ENCODE data around the gene EGFL8.

Gene EGFL8

GRCh38 chr6:32194825-32195651 is 30.6 kb downstream of the EGFL8 start:
- H3K9ac ChIP-seq (ENCODE audit: low read depth in 1 of 2, low read length in 2 of 2) = peak overlapping the region; percentile 79 to 85
- no peaks in the 10 kb centered on the region for H3K36me3 ChIP-seq (ENCODE audit: control insufficient read depth in 2 of 2, insufficient read depth in 2 of 2, low read length in 2 of 2)
- peak overlapping the region; percentile 93 to 100 for H3K27ac ChIP-seq (ENCODE audit: low read depth in 2 of 2, low read length in 2 of 2)
- peaks cover 34 to 39% of the 10 kb centered on the region in 2 donors for H3K4me1 ChIP-seq (ENCODE audit: control insufficient read depth in 2 of 2, insufficient read depth in 2 of 2, low read length in 2 of 2)
- no peaks in the 10 kb centered on the region for H3K27me3 ChIP-seq (ENCODE audit: control insufficient read depth in 2 of 2, insufficient read depth in 2 of 2, low read length in 2 of 2)
- peak overlapping the region; percentile 63 to 85 for H3K4me3 ChIP-seq (ENCODE audit: low read length in 2 of 2)
- no peaks in the 10 kb centered on the region for H3K9me3 ChIP-seq (ENCODE audit: control insufficient read depth in 2 of 2, low read length in 2 of 2)

- Histone ChIP-seq H3K27me3 (ENCODE audit: control insufficient read depth in 2 of 2, insufficient read depth in 2 of 2, low read length in 2 of 2) (no peaks in the 10 kb centered on the region), H3K36me3 (ENCODE audit: control insufficient read depth in 2 of 2, insufficient read depth in 2 of 2, low read length in 2 of 2) (no peaks in the 10 kb centered on the region), H3K27ac (ENCODE audit: low read depth in 2 of 2, low read length in 2 of 2) (peak overlapping the region; percentile 100), H3K4me3 (ENCODE audit: low read length in 2 of 2) (peak overlapping the region in 1 of 2 donors; percentile 98), H3K4me1 (ENCODE audit: control insufficient read depth in 2 of 2, insufficient read depth in 2 of 2, low read length in 2 of 2) (peaks cover 34% of the 10 kb centered on the region in 2 donors), H3K9me3 (ENCODE audit: control insufficient read depth in 2 of 2, low read length in 2 of 2) (no peaks in the 10 kb centered on the region), H3K9ac (ENCODE audit: low read depth in 1 of 2, low read length in 2 of 2) (peak overlapping the region; percentile 85 to 100)
Measured at GRCh38 chr6:32195652-32195901, 31.2 kb downstream of the EGFL8 start.

- H3K27me3 ChIP-seq (ENCODE audit: control insufficient read depth in 2 of 2, insufficient read depth in 2 of 2, low read length in 2 of 2) = no peaks in the 10 kb centered on the region
- H3K4me1 ChIP-seq (ENCODE audit: control insufficient read depth in 2 of 2, insufficient read depth in 2 of 2, low read length in 2 of 2) = peaks cover 29 to 30% of the 10 kb centered on the region in 2 donors
- peak overlapping the region; percentile 100 for H3K27ac ChIP-seq (ENCODE audit: low read depth in 2 of 2, low read length in 2 of 2)
- H3K9ac ChIP-seq (ENCODE audit: low read depth in 1 of 2, low read length in 2 of 2) = peak overlapping the region; percentile 100
- peak overlapping the region; percentile 98 for H3K4me3 ChIP-seq (ENCODE audit: low read length in 2 of 2)
- no peaks in the 10 kb centered on the region for H3K9me3 ChIP-seq (ENCODE audit: control insufficient read depth in 2 of 2, low read length in 2 of 2)
- no peaks in the 10 kb centered on the region for H3K36me3 ChIP-seq (ENCODE audit: control insufficient read depth in 2 of 2, insufficient read depth in 2 of 2, low read length in 2 of 2)
Measured at GRCh38 chr6:32195902-32196681, 31.7 kb downstream of the EGFL8 start.

- Histone ChIP-seq H3K9me3 (ENCODE audit: control insufficient read depth in 2 of 2, low read length in 2 of 2) (no peaks in the 10 kb centered on the region), H3K9ac (ENCODE audit: low read depth in 1 of 2, low read length in 2 of 2) (peak overlapping the region; percentile 100), H3K4me3 (ENCODE audit: low read length in 2 of 2) (peak overlapping the region; percentile 98), H3K4me1 (ENCODE audit: control insufficient read depth in 2 of 2, insufficient read depth in 2 of 2, low read length in 2 of 2) (peaks cover 23 to 25% of the 10 kb centered on the region in 2 donors), H3K27ac (ENCODE audit: low read depth in 2 of 2, low read length in 2 of 2) (peak overlapping the region; percentile 100), H3K36me3 (ENCODE audit: control insufficient read depth in 2 of 2, insufficient read depth in 2 of 2, low read length in 2 of 2) (no peaks in the 10 kb centered on the region), H3K27me3 (ENCODE audit: control insufficient read depth in 2 of 2, insufficient read depth in 2 of 2, low read length in 2 of 2) (no peaks in the 10 kb centered on the region)
Measured at GRCh38 chr6:32196682-32197616, 32.6 kb downstream of the EGFL8 start.

- no peaks in the 10 kb centered on the region for H3K9me3 ChIP-seq (ENCODE audit: control insufficient read depth in 2 of 2, low read length in 2 of 2)
- no peak overlapping the region for H3K9ac ChIP-seq (ENCODE audit: low read depth in 1 of 2, low read length in 2 of 2)
- no peaks in the 10 kb centered on the region for H3K36me3 ChIP-seq (ENCODE audit: control insufficient read depth in 2 of 2, insufficient read depth in 2 of 2, low read length in 2 of 2)
- no peak overlapping the region for H3K27ac ChIP-seq (ENCODE audit: low read depth in 2 of 2, low read length in 2 of 2)
- H3K4me3 ChIP-seq (ENCODE audit: low read length in 2 of 2) = no peak overlapping the region
- peaks cover 14 to 15% of the 10 kb centered on the region in 2 donors for H3K4me1 ChIP-seq (ENCODE audit: control insufficient read depth in 2 of 2, insufficient read depth in 2 of 2, low read length in 2 of 2)
- H3K27me3 ChIP-seq (ENCODE audit: control insufficient read depth in 2 of 2, insufficient read depth in 2 of 2, low read length in 2 of 2) = no peaks in the 10 kb centered on the region
Measured at GRCh38 chr6:32198345-32198696, 33.9 kb downstream of the EGFL8 start.

- Histone ChIP-seq H3K27ac (ENCODE audit: low read depth in 2 of 2, low read length in 2 of 2) (no peak overlapping the region), H3K4me1 (ENCODE audit: control insufficient read depth in 2 of 2, insufficient read depth in 2 of 2, low read length in 2 of 2) (peaks cover 14 to 15% of the 10 kb centered on the region in 2 donors), H3K4me3 (ENCODE audit: low read length in 2 of 2) (no peak overlapping the region), H3K36me3 (ENCODE audit: control insufficient read depth in 2 of 2, insufficient read depth in 2 of 2, low read length in 2 of 2) (no peaks in the 10 kb centered on the region), H3K9ac (ENCODE audit: low read depth in 1 of 2, low read length in 2 of 2) (no peak overlapping the region), H3K27me3 (ENCODE audit: control insufficient read depth in 2 of 2, insufficient read depth in 2 of 2, low read length in 2 of 2) (no peaks in the 10 kb centered on the region), H3K9me3 (ENCODE audit: control insufficient read depth in 2 of 2, low read length in 2 of 2) (no peaks in the 10 kb centered on the region)
Measured at GRCh38 chr6:32198866-32199265, 34.5 kb downstream of the EGFL8 start.

- no peak overlapping the region for H3K9ac ChIP-seq (ENCODE audit: low read depth in 1 of 2, low read length in 2 of 2)
- no peaks in the 10 kb centered on the region for H3K27me3 ChIP-seq (ENCODE audit: control insufficient read depth in 2 of 2, insufficient read depth in 2 of 2, low read length in 2 of 2)
- H3K9me3 ChIP-seq (ENCODE audit: control insufficient read depth in 2 of 2, low read length in 2 of 2) = no peaks in the 10 kb centered on the region
- peaks cover 7% of the 10 kb centered on the region in 2 donors for H3K4me1 ChIP-seq (ENCODE audit: control insufficient read depth in 2 of 2, insufficient read depth in 2 of 2, low read length in 2 of 2)
- no peaks in the 10 kb centered on the region for H3K36me3 ChIP-seq (ENCODE audit: control insufficient read depth in 2 of 2, insufficient read depth in 2 of 2, low read length in 2 of 2)
- no peak overlapping the region for H3K27ac ChIP-seq (ENCODE audit: low read depth in 2 of 2, low read length in 2 of 2)
- H3K4me3 ChIP-seq (ENCODE audit: low read length in 2 of 2) = no peak overlapping the region
Measured at GRCh38 chr6:32200711-32201475, 36.5 kb downstream of the EGFL8 start.

- Histone ChIP-seq H3K4me1 (ENCODE audit: control insufficient read depth in 2 of 2, insufficient read depth in 2 of 2, low read length in 2 of 2) (no peaks in the 10 kb centered on the region), H3K9me3 (ENCODE audit: control insufficient read depth in 2 of 2, low read length in 2 of 2) (no peaks in the 10 kb centered on the region), H3K9ac (ENCODE audit: low read depth in 1 of 2, low read length in 2 of 2) (no peak overlapping the region), H3K36me3 (ENCODE audit: control insufficient read depth in 2 of 2, insufficient read depth in 2 of 2, low read length in 2 of 2) (no peaks in the 10 kb centered on the region), H3K27me3 (ENCODE audit: control insufficient read depth in 2 of 2, insufficient read depth in 2 of 2, low read length in 2 of 2) (no peaks in the 10 kb centered on the region), H3K27ac (ENCODE audit: low read depth in 2 of 2, low read length in 2 of 2) (no peak overlapping the region), H3K4me3 (ENCODE audit: low read length in 2 of 2) (no peak overlapping the region)
Measured at GRCh38 chr6:32202186-32202585, 37.8 kb downstream of the EGFL8 start.

- no peak overlapping the region for H3K9ac ChIP-seq (ENCODE audit: low read depth in 1 of 2, low read length in 2 of 2)
- no peaks in the 10 kb centered on the region for H3K27me3 ChIP-seq (ENCODE audit: control insufficient read depth in 2 of 2, insufficient read depth in 2 of 2, low read length in 2 of 2)
- H3K9me3 ChIP-seq (ENCODE audit: control insufficient read depth in 2 of 2, low read length in 2 of 2) = no peaks in the 10 kb centered on the region
- H3K36me3 ChIP-seq (ENCODE audit: control insufficient read depth in 2 of 2, insufficient read depth in 2 of 2, low read length in 2 of 2) = no peaks in the 10 kb centered on the region
- no peaks in the 10 kb centered on the region for H3K4me1 ChIP-seq (ENCODE audit: control insufficient read depth in 2 of 2, insufficient read depth in 2 of 2, low read length in 2 of 2)
- no peak overlapping the region for H3K4me3 ChIP-seq (ENCODE audit: low read length in 2 of 2)
- no peak overlapping the region for H3K27ac ChIP-seq (ENCODE audit: low read depth in 2 of 2, low read length in 2 of 2)
Measured at GRCh38 chr6:32203426-32204267, 39.3 kb downstream of the EGFL8 start.
